Measurements from ENCODE around the gene ZNF318.

ZNF318 gene

DNA sequence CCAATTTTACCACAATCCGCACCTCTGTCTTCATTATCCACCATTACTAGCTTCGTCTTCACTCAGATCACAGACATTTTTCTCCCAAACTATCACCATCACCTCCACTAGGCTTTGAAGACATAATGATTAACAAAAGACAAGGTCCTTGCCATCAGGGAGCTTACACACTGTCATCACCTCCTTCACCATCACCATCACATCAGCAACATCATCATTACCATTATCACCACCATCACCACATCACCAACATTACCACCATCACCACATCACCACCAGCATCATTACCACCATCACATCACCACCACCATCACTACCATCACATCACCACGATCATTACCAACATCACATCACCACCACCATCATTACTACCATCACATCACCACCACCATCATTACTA lies 75.7 kb downstream of the ZNF318 start:
- DNase-seq (ENCODE audit: insufficient read length, low spot score) = no peak
- no peak for TF ChIP-seq POLR2A (IDR thresholded peaks at IDR 0.05; ENCODE audit: low read depth, low read length)
- FAIRE-seq = no peak

DNA sequence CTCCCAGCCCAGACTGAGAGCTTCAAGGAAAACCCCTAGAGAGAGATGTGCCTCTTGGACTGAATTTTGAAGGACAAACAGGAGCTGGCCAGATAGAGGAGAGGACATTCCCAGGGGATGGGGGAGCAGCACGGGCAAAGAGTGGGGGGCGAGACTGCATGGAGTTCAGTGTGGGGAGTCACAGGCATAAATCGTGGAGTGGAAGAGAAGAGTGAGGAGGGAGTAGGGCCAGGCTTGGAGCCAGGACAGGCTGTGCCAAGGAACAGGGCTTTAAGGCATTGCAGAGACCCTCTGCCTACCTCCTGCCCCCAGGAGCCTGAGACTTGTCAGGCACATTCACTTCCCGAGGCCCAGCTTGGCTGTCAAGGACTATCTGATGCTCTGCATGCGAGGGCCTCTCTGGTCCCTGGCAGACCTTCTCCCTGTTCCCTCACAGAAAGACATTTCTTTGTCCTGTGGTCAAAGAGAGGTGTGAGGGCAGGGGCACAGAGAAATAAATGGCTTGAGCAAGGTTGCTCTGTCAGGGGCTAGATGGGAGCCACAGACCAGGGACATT lies 76.6 kb downstream of the ZNF318 start:
- DNase-seq (ENCODE audit: insufficient read length, low spot score) (no peak), FAIRE-seq (no peak)
- TF ChIP-seq POLR2A (IDR thresholded peaks at IDR 0.05; ENCODE audit: low read depth, low read length) = no peak

DNA sequence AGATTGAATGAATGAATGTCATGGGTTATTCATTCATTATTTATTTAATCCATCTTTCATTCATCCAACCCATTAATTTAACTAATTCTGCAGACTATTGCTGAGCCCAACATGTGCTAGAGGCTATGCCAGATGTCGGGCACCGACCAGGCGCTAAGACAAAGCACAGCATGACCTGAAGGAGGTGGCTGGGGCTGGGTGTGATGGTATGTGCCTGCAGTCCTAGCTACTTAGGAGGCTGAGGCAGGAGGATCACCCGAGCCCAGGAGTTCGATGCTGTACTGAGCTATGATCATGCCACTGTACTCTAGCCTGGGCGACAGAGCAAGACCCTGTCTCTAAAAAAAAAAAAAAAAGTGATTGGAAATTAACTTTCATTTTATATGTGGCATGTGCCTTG lies 77.1 kb downstream of the ZNF318 start:
- no peak for DNase-seq (ENCODE audit: insufficient read length, low spot score)
- FAIRE-seq = no peak
- no peak for TF ChIP-seq POLR2A (IDR thresholded peaks at IDR 0.05; ENCODE audit: low read depth, low read length)

DNA sequence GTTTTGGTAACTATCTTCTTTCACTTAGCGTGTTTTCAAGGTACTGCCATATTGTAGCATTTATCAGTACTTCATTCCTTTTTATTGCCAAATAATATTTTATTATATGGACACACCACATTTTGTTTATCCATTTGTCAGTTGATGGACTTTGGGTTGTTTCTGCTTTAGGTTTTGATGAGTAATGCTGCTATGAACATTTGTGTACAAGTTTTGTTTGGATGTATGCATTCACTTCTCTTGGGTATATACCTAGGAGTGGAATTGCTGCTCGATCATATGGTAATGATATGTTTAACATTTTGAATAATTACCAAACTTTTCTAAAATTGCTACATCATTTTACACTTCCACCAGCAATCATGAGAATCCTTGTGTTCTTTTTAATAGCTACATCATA lies 77.7 kb downstream of the ZNF318 start:
- no peak for TF ChIP-seq POLR2A (IDR thresholded peaks at IDR 0.05; ENCODE audit: low read depth, low read length)
- no peak for FAIRE-seq
- DNase-seq (ENCODE audit: insufficient read length, low spot score) = no peak

DNA sequence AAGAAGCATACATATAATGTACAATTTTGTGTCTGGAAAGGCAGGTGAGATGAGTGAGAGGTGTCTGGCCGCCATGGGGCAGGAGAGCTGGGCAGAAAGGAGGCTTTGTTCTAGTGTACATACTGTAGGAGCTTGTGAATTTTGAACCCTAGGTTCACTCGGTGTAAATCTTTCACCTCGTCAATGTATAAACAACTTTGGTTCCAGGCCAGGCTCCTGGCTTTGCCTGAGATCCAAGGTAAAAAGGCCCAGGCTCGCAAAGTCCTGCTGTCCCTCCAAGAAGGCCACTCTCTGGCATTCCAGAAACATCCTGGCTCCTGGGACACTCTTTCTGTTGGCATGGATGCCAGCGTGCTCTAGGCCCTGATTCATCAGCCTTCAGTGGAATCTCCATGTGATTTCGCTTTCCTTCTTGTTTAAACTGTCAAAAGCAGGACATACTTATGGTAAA lies 78.5 kb downstream of the ZNF318 start:
- TF ChIP-seq POLR2A (IDR thresholded peaks at IDR 0.05; ENCODE audit: low read depth, low read length) = no peak
- DNase-seq (ENCODE audit: insufficient read length, low spot score) (no peak), FAIRE-seq (no peak)

DNA sequence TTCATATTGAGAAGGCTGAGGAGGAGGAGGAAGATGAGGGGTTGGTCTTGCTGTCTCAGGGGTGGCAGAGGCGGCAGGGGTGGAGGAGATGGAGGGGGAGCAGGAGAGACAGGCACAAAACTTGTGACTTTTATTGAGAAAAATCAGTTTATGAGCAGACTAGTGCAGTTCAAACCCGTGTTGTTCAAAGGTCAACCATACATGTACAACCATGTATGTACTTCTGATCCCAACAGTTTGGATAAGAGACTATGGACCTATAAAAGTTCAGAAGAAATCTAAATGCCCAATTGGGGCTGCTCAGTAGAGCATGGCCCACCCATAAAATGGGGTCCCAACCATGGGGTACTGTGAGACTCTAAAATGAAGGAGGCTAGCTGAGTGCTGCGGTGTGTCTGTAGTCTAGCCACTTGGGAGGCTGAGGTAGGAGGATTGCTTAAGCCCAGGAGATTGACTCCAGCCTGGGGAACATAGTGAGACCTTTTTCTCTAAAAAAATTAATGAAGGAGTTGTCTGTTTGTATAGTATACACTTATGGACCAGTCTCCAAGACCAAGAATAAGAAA lies 79.0 kb downstream of the ZNF318 start:
- FAIRE-seq (no peak), DNase-seq (ENCODE audit: insufficient read length, low spot score) (no peak)
- no peak for TF ChIP-seq POLR2A (IDR thresholded peaks at IDR 0.05; ENCODE audit: low read depth, low read length)

DNA sequence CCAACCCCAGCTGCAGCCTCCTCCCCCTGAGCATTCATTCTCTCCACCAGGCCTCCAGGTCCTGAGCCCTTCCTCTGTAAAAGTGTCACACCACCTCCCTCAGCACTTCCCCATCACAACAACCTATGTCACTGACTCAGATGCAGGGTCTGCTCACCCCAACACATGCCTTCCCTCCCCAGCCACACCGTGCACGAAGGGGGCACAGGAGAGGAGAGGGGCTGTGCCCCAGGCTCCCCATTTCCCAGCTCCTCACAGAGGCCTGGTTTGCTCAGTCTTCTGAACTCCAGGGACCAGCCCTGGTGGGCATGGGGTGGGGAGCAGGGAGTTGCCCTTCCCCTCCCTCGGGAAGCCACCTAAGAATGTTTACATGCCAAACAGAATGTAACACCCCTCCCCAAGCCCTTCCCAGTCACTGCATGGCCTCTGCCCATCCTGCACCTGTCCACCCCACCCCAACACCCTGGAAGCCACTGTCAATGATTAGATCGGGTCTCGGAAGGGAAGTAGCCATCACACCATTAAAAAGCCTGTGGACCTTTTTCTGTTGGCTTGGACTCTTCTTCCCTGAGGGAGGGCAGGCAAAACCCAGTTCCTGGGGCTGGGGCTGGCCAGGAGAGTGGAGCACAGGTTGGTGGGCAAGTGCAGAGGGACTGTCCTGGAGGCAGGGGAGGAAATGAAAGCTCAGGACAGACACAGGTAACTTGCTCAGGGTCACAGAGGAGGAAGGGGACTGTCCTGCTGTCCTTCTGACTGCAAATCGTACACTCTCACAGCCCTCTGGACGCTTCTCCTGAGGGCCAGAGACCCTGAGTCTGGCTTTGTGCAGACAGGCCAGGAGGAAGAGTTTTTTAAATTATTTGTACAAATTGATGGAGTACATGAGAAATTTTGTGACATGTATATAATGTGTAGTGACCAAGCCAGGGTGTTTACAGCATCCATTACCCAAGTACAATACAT lies 81.4 kb downstream of the ZNF318 start:
- FAIRE-seq = no peak
- no peak for DNase-seq (ENCODE audit: insufficient read length, low spot score)
- no peak for TF ChIP-seq POLR2A (IDR thresholded peaks at IDR 0.05; ENCODE audit: low read depth, low read length)

DNA sequence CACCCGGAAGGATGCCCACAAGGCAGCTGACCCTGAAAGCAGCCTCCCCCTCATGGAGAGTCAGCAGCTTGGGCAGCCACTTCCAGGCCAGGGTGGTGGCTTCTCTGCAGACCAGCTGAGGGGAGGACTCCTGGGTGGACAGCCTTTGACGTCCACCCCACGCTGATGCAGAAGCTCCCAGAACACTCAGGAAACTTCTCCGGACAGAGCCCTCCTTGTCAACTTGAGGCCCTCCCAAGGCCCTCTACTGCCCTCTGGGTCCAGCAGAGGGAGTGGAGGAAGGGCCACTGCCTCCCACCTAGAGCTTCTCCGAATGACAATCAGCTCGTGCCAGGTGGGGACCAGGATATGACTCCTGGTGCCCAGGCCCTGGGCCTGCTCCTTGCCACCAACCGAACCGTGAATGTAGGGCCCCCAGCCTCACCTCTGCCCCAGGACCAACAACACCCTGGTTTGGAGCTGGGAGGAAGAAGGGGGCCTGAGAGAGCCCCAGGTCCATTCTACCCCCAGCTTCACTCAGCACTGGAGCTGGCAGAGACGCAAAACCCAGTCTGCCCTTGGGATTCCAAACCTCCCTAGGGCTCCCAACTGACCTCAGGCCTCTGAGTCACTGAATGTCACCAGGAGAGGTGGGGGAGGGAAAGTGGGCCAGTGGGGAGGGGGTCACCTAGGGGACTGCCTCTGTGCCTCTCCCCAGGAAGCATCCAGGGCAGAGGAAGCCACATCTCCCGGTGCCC lies 82.3 kb downstream of the ZNF318 start:
- DNase-seq (ENCODE audit: insufficient read length, low spot score) = peak; percentile 74
- TF ChIP-seq POLR2A (IDR thresholded peaks at IDR 0.05; ENCODE audit: low read depth, low read length) = no peak
- FAIRE-seq = no peak

DNA sequence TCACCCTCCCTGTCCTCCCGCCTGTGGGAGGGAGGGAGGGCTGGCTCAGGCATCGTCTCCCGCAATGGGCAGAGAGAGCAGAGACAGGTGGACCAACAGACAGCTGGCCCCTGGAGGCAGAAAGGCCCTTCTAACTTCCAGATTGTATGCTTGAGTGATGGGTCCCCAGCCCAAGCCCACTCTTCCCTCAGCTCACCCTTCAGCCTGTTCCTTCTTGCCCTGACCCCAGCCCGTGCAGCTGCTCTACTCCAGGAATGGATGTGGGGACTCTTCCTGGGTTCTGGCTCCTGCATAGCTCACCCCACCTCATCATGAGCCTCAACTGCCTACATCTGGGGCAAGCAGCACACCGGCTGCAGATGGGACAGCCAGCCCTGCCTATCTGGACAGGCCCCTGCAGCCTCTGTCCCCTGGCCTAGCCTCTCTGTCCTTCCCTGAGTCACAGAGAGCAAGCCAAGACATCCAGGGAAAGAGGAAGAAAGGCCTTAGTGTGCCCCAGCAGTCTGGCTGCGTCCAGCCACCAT lies 82.9 kb downstream of the ZNF318 start:
- FAIRE-seq = no peak
- no peak for TF ChIP-seq POLR2A (IDR thresholded peaks at IDR 0.05; ENCODE audit: low read depth, low read length)
- DNase-seq (ENCODE audit: insufficient read length, low spot score) = no peak
